Activated T-cell treated with anti-CD3 and anti-CD28 coated beads for 24 hours (primary cell): ENCODE results near the gene CPNE5.

ENCODE experiments used
- DNase-seq: peaks from one replicate; pipeline ENCODE4 v3.0.0-alpha.2; 2020; ENCODE audit warnings: low read depth

Gene CPNE5

GRCh38 chr6:36834576-36835341, 4.5 kb downstream of the CPNE5 start:
- no peak for DNase-seq

GRCh38 chr6:36833182-36833789, 6.0 kb downstream of the CPNE5 start:
- DNase-seq, result no peak

GRCh38 chr6:36832313-36832712, 6.9 kb downstream of the CPNE5 start:
- no peak for DNase-seq

- no peak for DNase-seq
Measured at GRCh38 chr6:36830577-36830976, 8.7 kb downstream of the CPNE5 start.

GRCh38 chr6:36829919-36830544, 9.2 kb downstream of the CPNE5 start:
- DNase-seq, result no peak

GRCh38 chr6:36827261-36828079, 11.8 kb downstream of the CPNE5 start:
- no peak for DNase-seq

GRCh38 chr6:36826520-36827227, 12.6 kb downstream of the CPNE5 start:
- no peak for DNase-seq

GRCh38 chr6:36825994-36826393, 13.2 kb downstream of the CPNE5 start:
- DNase-seq, result no peak

- DNase-seq, result no peak
Measured at GRCh38 chr6:36825452-36825851, 13.8 kb downstream of the CPNE5 start.

GRCh38 chr6:36824253-36824652, 15.0 kb downstream of the CPNE5 start:
- DNase-seq, result no peak

GRCh38 chr6:36823421-36824096, 15.7 kb downstream of the CPNE5 start:
- no peak for DNase-seq

- DNase-seq, result no peak
Measured at GRCh38 chr6:36822506-36823269, 16.6 kb downstream of the CPNE5 start.

- no peak for DNase-seq
Measured at GRCh38 chr6:36821581-36822335, 17.5 kb downstream of the CPNE5 start.

- no peak for DNase-seq
Measured at GRCh38 chr6:36820700-36821580, 18.3 kb downstream of the CPNE5 start.

GRCh38 chr6:36818756-36819155, 20.5 kb downstream of the CPNE5 start:
- no peak for DNase-seq

- DNase-seq, result no peak
Measured at GRCh38 chr6:36817847-36818246, 21.4 kb downstream of the CPNE5 start.

- no peak for DNase-seq
Measured at GRCh38 chr6:36817176-36817817, 21.9 kb downstream of the CPNE5 start.
